AG04450 (cell line): ENCODE data around the gene CBFA2T2. TPM values are rescaled to one million over a fixed set of nuclear protein-coding genes. Genes with fewer than 3 reads are reported as not detected.
"Not testable (repeated sequence)": the region's sequence is repeated elsewhere in the genome, so short reads cannot be mapped to it uniquely, and the experiment has no call there.

ENCODE experiments used
- CTCF ChIA-PET: fragments of 300-600, 350-600 bp; formaldehyde crosslinking; extraction: SDS; loops from one replicate; lab custom pipeline; 2022; ENCODE audit warnings: antibody characterized with exemption, inconsistent platforms; lab: Charles Lee
- POLR2A ChIA-PET: fragments of 350-600 bp; formaldehyde crosslinking; extraction: SDS; loops from one replicate; lab custom pipeline; 2021; ENCODE audit warnings: antibody characterized with exemption, inconsistent platforms; lab: Yijun Ruan, JAX
- DNase-seq: peaks from one replicate; pipeline ENCODE4 v3.0.0-alpha.2; 2011; ENCODE audit warnings: low read depth, low spot score
- H3K27ac ChIP-seq: one replicate; pipeline ENCODE4 v1.5.1; 2012; ENCODE audit warnings: low read depth, low read length, control low read depth
- H3K27me3 ChIP-seq: one replicate; pipeline ENCODE4 v1.6.0; 2012; ENCODE audit warnings: low read length; ENCODE audit not compliant: control insufficient read depth, insufficient read depth
- H3K4me3 ChIP-seq: 2 replicates; pipeline ENCODE4 v1.5.1; 2011; ENCODE audit warnings: mild to moderate bottlenecking, low read depth, low read length, control low read depth
- H3K9me3 ChIP-seq: 2 replicates; pipeline ENCODE4 v1.5.1; 2012; ENCODE audit warnings: low read length; ENCODE audit not compliant: control insufficient read depth, insufficient read depth
- CTCF ChIP-seq: IDR thresholded peaks from 2 replicates; pipeline ENCODE4 v1.5.1; 2011; ENCODE audit warnings: low read depth, low read length, control low read depth, inconsistent platforms
- polyA plus RNA-seq: library from polyadenylated mRNA; depleted of rRNA; stranded (reverse); fragments of >200 nt; gene quantifications from 2 replicates; pipeline ENCODE4 v1.2.3, GENCODE V29; 2011

Gene CBFA2T2
- polyA plus RNA-seq, 1 experiment = 11.3 TPM

DNA sequence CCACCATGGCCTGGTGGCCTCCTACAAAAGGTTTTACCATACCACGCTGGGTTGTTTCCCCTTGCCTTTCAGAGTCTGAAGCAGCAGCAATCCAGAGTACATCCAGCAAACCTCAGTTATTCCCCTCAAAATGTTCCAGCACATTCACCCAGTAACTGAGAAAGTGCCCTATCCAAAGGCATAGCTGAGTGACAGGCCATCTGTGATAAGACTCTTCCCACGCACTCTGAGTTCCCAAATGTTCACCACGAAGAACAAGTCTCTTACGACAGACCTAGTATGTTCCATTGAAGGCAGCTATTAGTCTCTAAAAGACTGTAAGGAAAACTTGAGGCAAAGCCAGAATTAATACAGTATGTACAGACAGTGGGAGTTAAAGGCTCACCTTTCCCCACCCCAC lies 140.6 kb downstream of the CBFA2T2 start:
- CTCF ChIA-PET = no interaction called here
- Histone ChIP-seq H3K9me3 (no peaks in the 10 kb centered on the region), H3K27me3 (no peaks in the 10 kb centered on the region), H3K27ac (no peak overlapping the region), H3K4me3 (no peak overlapping the region)
- DNase-seq = no peak
- POLR2A ChIA-PET = no interaction called here
- no peak for TF ChIP-seq CTCF

DNA sequence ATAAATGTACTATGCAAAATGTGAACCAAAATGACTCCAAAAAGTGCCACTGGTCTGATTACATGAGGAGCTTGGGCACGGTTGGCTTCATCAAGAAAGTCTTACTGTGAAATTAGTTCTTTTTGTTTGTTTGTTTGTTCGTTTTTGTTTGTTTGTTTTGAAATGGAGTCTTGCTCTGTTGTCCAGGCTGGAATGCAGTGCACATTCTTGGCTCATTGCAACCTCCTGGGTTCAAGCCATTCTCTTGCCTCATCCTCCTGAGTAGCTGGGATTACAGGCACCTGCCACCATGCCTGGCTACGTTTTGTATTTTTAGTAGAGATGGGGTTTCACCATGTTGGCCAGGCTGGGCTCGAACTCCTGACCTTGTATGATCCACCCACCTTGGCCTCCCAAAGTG lies 142.0 kb downstream of the CBFA2T2 start:
- H3K27me3 ChIP-seq, DNase-seq, POLR2A ChIA-PET, H3K9me3 ChIP-seq, H3K4me3 ChIP-seq, CTCF ChIA-PET, H3K27ac ChIP-seq: not testable (repeated sequence)

- no peak for TF ChIP-seq CTCF
- POLR2A ChIA-PET = no interaction called here
- Histone ChIP-seq H3K27me3 (no peaks in the 10 kb centered on the region), H3K27ac (no peak overlapping the region), H3K9me3 (no peaks in the 10 kb centered on the region), H3K4me3 (no peak overlapping the region)
- CTCF ChIA-PET = no interaction called here
- no peak for DNase-seq
These were observed 145.4 kb downstream of the CBFA2T2 start for GRCh38 chr20:33635341-33635740.

GRCh38 chr20:33636776-33637175 lies 146.9 kb downstream of the CBFA2T2 start:
- DNase-seq = no peak
- Histone ChIP-seq H3K9me3 (no peaks in the 10 kb centered on the region), H3K27ac (no peak overlapping the region), H3K4me3 (no peak overlapping the region), H3K27me3 (no peaks in the 10 kb centered on the region)
- TF ChIP-seq CTCF = no peak
- POLR2A ChIA-PET = no interaction called here
- CTCF ChIA-PET = no interaction called here

GRCh38 chr20:33640287-33640686 lies 150.4 kb downstream of the CBFA2T2 start:
- TF ChIP-seq CTCF = no peak
- Histone ChIP-seq H3K9me3 (no peaks in the 10 kb centered on the region), H3K27me3 (no peaks in the 10 kb centered on the region), H3K27ac (no peak overlapping the region), H3K4me3 (no peak overlapping the region)
- DNase-seq = no peak
- POLR2A ChIA-PET = no interaction called here
- CTCF ChIA-PET = no interaction called here
